Activated CD8-positive, alpha-beta T cell treated with anti-CD3 and anti-CD28 coated beads, Interleukin-2, amount 10 ng/mL, durations not matched to agents 7 days and 5 days (primary cell): ENCODE results near the gene SECISBP2L. TPM values are rescaled to one million over a fixed set of nuclear protein-coding genes. Genes with fewer than 3 reads are reported as not detected.

Source experiments
- ATAC-seq: fragments of 150-1000 bp; cut with Tn5 transposase; one replicate; pipeline ENCODE4 v1.10.0; 2021; ENCODE audit warnings: moderate library complexity
- CTCF ChIA-PET: fragments of 350-600 bp; sonication (Branson Sonifier 250); formaldehyde crosslinking; loops from one replicate; lab custom pipeline; 2021; ENCODE audit warnings: antibody characterized with exemption; lab: Charles Lee
- POLR2A ChIA-PET: fragments of 350-600 bp; sonication (Branson Sonifier 250); formaldehyde crosslinking; loops from one replicate; lab custom pipeline; 2021; ENCODE audit warnings: antibody characterized with exemption; lab: Charles Lee
- DNase-seq: peaks from one replicate; pipeline ENCODE4 v3.0.0-alpha.2; 2020
- H3K27ac Mint-ChIP-seq: one replicate; pipeline ENCODE4 v1.8.0; 2021; ENCODE audit warnings: mild to moderate bottlenecking, mixed read lengths
- H3K27me3 Mint-ChIP-seq: one replicate; pipeline ENCODE4 v1.8.0; 2021; ENCODE audit warnings: low read depth, mixed read lengths
- H3K36me3 Mint-ChIP-seq: one replicate; pipeline ENCODE4 v1.8.0; 2021; ENCODE audit warnings: low read depth, mixed read lengths
- H3K4me1 Mint-ChIP-seq: one replicate; pipeline ENCODE4 v1.8.0; 2021; ENCODE audit warnings: low read depth, mixed read lengths
- H3K4me3 Mint-ChIP-seq: one replicate; pipeline ENCODE4 v1.8.0; 2021; ENCODE audit warnings: mild to moderate bottlenecking, mixed read lengths
- H3K9me3 Mint-ChIP-seq: one replicate; pipeline ENCODE4 v1.8.0; 2022; ENCODE audit warnings: mixed read lengths; ENCODE audit not compliant: insufficient read depth
- total RNA-seq, 2 experiments: library from RNA; stranded (reverse); gene quantifications; one replicate each; pipeline ENCODE4 v1.2.3, GENCODE V29; 2021

The SECISBP2L gene
- total RNA-seq, 2 experiments from 2014 or later: 28.3 to 29.2 TPM

- no peak for ATAC-seq
- peaks cover 12% of the 10 kb centered on the region for H3K36me3 Mint-ChIP-seq
Observed at GRCh38 chr15:48987142-48987541, 59.1 kb downstream of the SECISBP2L start.

GRCh38 chr15:48986240-48986639, 60.0 kb downstream of the SECISBP2L start:
- no peaks in the 10 kb centered on the region for H3K4me1 Mint-ChIP-seq
- H3K36me3 Mint-ChIP-seq: peaks cover 6% of the 10 kb centered on the region
- no peak overlapping the region for H3K4me3 Mint-ChIP-seq
- no peak overlapping the region for H3K27ac Mint-ChIP-seq
- H3K9me3 Mint-ChIP-seq: no peaks in the 10 kb centered on the region
- no peak for ATAC-seq
- POLR2A ChIA-PET: no interaction called here
- CTCF ChIA-PET: interaction anchor here (1.2 to 3.4 kb wide), 3 partner anchors 10 to 160 kb away, joined by 4 to 23 read pairs (median 9); no protein-coding TSS in a partner anchor
- H3K27me3 Mint-ChIP-seq: peaks cover 9% of the 10 kb centered on the region
- DNase-seq: no peak

More at GRCh38 chr15:48987142-48987541, 59.1 kb downstream of the SECISBP2L start:
- peaks cover 3% of the 10 kb centered on the region for H3K27me3 Mint-ChIP-seq
- CTCF ChIA-PET: interaction anchor here (1.2 to 3.4 kb wide), 3 partner anchors 11 to 159 kb away, joined by 4 to 23 read pairs (median 9); no protein-coding TSS in a partner anchor
- H3K4me3 Mint-ChIP-seq: no peak overlapping the region
- H3K4me1 Mint-ChIP-seq: no peaks in the 10 kb centered on the region
- H3K9me3 Mint-ChIP-seq: no peaks in the 10 kb centered on the region
- no peak overlapping the region for H3K27ac Mint-ChIP-seq
- DNase-seq: no peak
- POLR2A ChIA-PET: no interaction called here

GRCh38 chr15:48985516-48985915, 60.7 kb downstream of the SECISBP2L start:
- no peak overlapping the region for H3K27ac Mint-ChIP-seq
- ChIA-PET POLR2A (no interaction called here), CTCF (interaction anchor here (3.4 kb wide), 1 partner anchor 9 kb away, joined by 23 read pairs; no protein-coding TSS in a partner anchor)
- H3K4me1 Mint-ChIP-seq: no peaks in the 10 kb centered on the region
- ATAC-seq: no peak
- peaks cover 14% of the 10 kb centered on the region for H3K27me3 Mint-ChIP-seq
- no peak overlapping the region for H3K4me3 Mint-ChIP-seq
- no peaks in the 10 kb centered on the region for H3K9me3 Mint-ChIP-seq
- H3K36me3 Mint-ChIP-seq: peaks cover 4% of the 10 kb centered on the region
- DNase-seq: no peak

GRCh38 chr15:48984811-48985352, 61.4 kb downstream of the SECISBP2L start:
- Mint-ChIP-seq H3K36me3 (no peaks in the 10 kb centered on the region), H3K27ac (no peak overlapping the region), H3K27me3 (peaks cover 14% of the 10 kb centered on the region), H3K4me3 (no peak overlapping the region), H3K4me1 (no peaks in the 10 kb centered on the region), H3K9me3 (no peaks in the 10 kb centered on the region)
- DNase-seq: no peak
- POLR2A ChIA-PET: no interaction called here
- CTCF ChIA-PET: interaction anchor here (3.4 kb wide), 1 partner anchor 9 kb away, joined by 23 read pairs; no protein-coding TSS in a partner anchor
- no peak for ATAC-seq

GRCh38 chr15:48984021-48984710, 62.1 kb downstream of the SECISBP2L start:
- no peak overlapping the region for H3K4me3 Mint-ChIP-seq
- H3K36me3 Mint-ChIP-seq: no peaks in the 10 kb centered on the region
- H3K4me1 Mint-ChIP-seq: no peaks in the 10 kb centered on the region
- no peaks in the 10 kb centered on the region for H3K9me3 Mint-ChIP-seq
- peaks cover 14% of the 10 kb centered on the region for H3K27me3 Mint-ChIP-seq
- DNase-seq: no peak
- CTCF ChIA-PET: interaction anchor here (3.4 kb wide), 1 partner anchor 8 kb away, joined by 23 read pairs; no protein-coding TSS in a partner anchor
- POLR2A ChIA-PET: no interaction called here
- ATAC-seq: no peak
- no peak overlapping the region for H3K27ac Mint-ChIP-seq

GRCh38 chr15:48983300-48983699, 62.9 kb downstream of the SECISBP2L start:
- Mint-ChIP-seq H3K27me3 (peaks cover 20% of the 10 kb centered on the region), H3K36me3 (no peaks in the 10 kb centered on the region), H3K4me3 (no peak overlapping the region), H3K9me3 (no peaks in the 10 kb centered on the region), H3K4me1 (no peaks in the 10 kb centered on the region), H3K27ac (no peak overlapping the region)
- DNase-seq (no peak), ATAC-seq (no peak)
- ChIA-PET POLR2A (no interaction called here), CTCF (no interaction called here)

GRCh38 chr15:48981941-48982340, 64.3 kb downstream of the SECISBP2L start:
- Mint-ChIP-seq H3K4me3 (no peak overlapping the region), H3K9me3 (no peaks in the 10 kb centered on the region), H3K27ac (no peak overlapping the region), H3K36me3 (no peaks in the 10 kb centered on the region), H3K4me1 (no peaks in the 10 kb centered on the region), H3K27me3 (peaks cover 24% of the 10 kb centered on the region)
- ATAC-seq (no peak), DNase-seq (no peak)
- ChIA-PET POLR2A (no interaction called here), CTCF (interaction anchor here (0.6 to 1.4 kb wide), 2 partner anchors 120 to 246 kb away, joined by 3 to 4 read pairs; no protein-coding TSS in a partner anchor)

GRCh38 chr15:48978638-48979037, 67.6 kb downstream of the SECISBP2L start:
- Mint-ChIP-seq H3K27ac (no peak overlapping the region), H3K4me1 (peaks cover 11% of the 10 kb centered on the region), H3K27me3 (peaks cover 26% of the 10 kb centered on the region), H3K9me3 (no peaks in the 10 kb centered on the region), H3K4me3 (no peak overlapping the region), H3K36me3 (no peaks in the 10 kb centered on the region)
- no peak for ATAC-seq
- ChIA-PET CTCF (interaction anchor here (1.3 to 1.4 kb wide), 2 partner anchors 14 to 101 kb away, joined by 3 to 4 read pairs; partner anchors contain the start of gene EID1), POLR2A (no interaction called here)
- DNase-seq: no peak

- CTCF ChIA-PET: interaction anchor here (0.8 to 5.6 kb wide), 30 partner anchors 8 to 259 kb away, joined by 3 to 123 read pairs (median 6); partner anchors contain the start of genes COPS2, EID1, SECISBP2L and SHC4
- peak overlapping the region; percentile 58 for H3K4me3 Mint-ChIP-seq
Observed at GRCh38 chr15:48976444-48977088, 69.7 kb downstream of the SECISBP2L start.

GRCh38 chr15:48975472-48976419, 70.5 kb downstream of the SECISBP2L start:
- Mint-ChIP-seq H3K27ac (peak overlapping the region; percentile 51), H3K36me3 (no peaks in the 10 kb centered on the region), H3K27me3 (peaks cover 14% of the 10 kb centered on the region), H3K9me3 (no peaks in the 10 kb centered on the region), H3K4me3 (peak overlapping the region; percentile 58), H3K4me1 (peaks cover 11% of the 10 kb centered on the region)
- DNase-seq: peak; percentile 82
- ATAC-seq: peak; percentile 99
- ChIA-PET POLR2A (interaction anchor here (0.5 to 3.8 kb wide), 5 partner anchors 10 to 165 kb away, joined by 3 to 23 read pairs (median 3); partner anchors contain the start of gene EID1), CTCF (interaction anchor here (0.7 to 5.6 kb wide), 62 partner anchors 10 to 1194 kb away, joined by 3 to 123 read pairs (median 4); partner anchors contain the start of genes CEP152, COPS2, EID1 and FGF7)

More at GRCh38 chr15:48976444-48977088, 69.7 kb downstream of the SECISBP2L start:
- Mint-ChIP-seq H3K9me3 (no peaks in the 10 kb centered on the region), H3K27me3 (peaks cover 19% of the 10 kb centered on the region), H3K4me1 (peaks cover 11% of the 10 kb centered on the region), H3K36me3 (no peaks in the 10 kb centered on the region), H3K27ac (no peak overlapping the region)
- ATAC-seq: no peak
- DNase-seq: no peak
- POLR2A ChIA-PET: interaction anchor here (0.6 to 3.8 kb wide), 2 partner anchors 99 to 164 kb away, joined by 3 to 23 read pairs; partner anchors contain the start of gene EID1
